Choroid plexus epithelial cell (primary cell): Measurements from ENCODE around the gene TAS1R3.

ENCODE experiments used
- DNase-seq: peaks from one replicate; pipeline ENCODE4 v3.0.0-alpha.2; 2010; ENCODE audit warnings: low read depth
- H3K4me3 ChIP-seq: 2 replicates; pipeline ENCODE4 v1.5.1; 2011; ENCODE audit warnings: low read depth, mild to moderate bottlenecking, control low read depth, low read length, moderate library complexity
- CTCF ChIP-seq: conservative IDR thresholded peaks from 2 replicates; pipeline ENCODE4 v1.5.1; 2011; ENCODE audit warnings: low read depth, mild to moderate bottlenecking, control low read depth, inconsistent platforms, low read length, moderate library complexity

The TAS1R3 gene

GRCh38 chr1:1344655-1345361, 13.7 kb downstream of the TAS1R3 start:
- peak; percentile 60 for TF ChIP-seq CTCF
- DNase-seq: peak; percentile 51

DNA sequence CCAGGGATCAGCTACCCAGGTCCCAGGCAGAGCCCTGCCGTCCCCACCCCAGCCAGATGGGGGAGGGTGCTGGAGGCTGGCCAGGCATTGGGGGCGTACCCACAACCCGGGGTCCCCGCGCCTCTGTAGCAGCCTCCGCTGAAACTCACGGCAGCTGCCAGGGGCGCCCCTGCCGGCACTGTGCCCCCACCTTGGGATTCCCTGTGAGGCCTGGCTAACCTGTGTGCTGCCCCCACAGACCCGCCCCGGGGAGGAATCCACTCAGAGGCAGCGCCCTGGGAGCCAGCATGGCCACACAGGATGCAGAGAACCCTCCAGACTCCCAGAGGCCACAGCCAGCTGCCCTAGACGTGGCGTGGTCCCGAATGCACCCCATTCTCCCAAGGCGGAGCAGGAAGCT, 14.3 kb downstream of the TAS1R3 start:
- H3K4me3 ChIP-seq: no peak overlapping the region
- no peak for DNase-seq

More at GRCh38 chr1:1344655-1345361, 13.7 kb downstream of the TAS1R3 start:
- no peak overlapping the region for H3K4me3 ChIP-seq

GRCh38 chr1:1345860-1346500, 14.9 kb downstream of the TAS1R3 start:
- no peak for DNase-seq
- no peak for TF ChIP-seq CTCF
- H3K4me3 ChIP-seq: no peak overlapping the region

More for the DNA sequence above, 14.3 kb downstream of the TAS1R3 start:
- no peak for TF ChIP-seq CTCF

- no peak for TF ChIP-seq CTCF
- no peak overlapping the region for H3K4me3 ChIP-seq
- DNase-seq: no peak
Observed at GRCh38 chr1:1346501-1346890, 15.4 kb downstream of the TAS1R3 start.

- TF ChIP-seq CTCF: no peak
- H3K4me3 ChIP-seq: peak overlapping the region; percentile 70
- no peak for DNase-seq
Observed at GRCh38 chr1:1347026-1347595, 16.0 kb downstream of the TAS1R3 start.

DNA sequence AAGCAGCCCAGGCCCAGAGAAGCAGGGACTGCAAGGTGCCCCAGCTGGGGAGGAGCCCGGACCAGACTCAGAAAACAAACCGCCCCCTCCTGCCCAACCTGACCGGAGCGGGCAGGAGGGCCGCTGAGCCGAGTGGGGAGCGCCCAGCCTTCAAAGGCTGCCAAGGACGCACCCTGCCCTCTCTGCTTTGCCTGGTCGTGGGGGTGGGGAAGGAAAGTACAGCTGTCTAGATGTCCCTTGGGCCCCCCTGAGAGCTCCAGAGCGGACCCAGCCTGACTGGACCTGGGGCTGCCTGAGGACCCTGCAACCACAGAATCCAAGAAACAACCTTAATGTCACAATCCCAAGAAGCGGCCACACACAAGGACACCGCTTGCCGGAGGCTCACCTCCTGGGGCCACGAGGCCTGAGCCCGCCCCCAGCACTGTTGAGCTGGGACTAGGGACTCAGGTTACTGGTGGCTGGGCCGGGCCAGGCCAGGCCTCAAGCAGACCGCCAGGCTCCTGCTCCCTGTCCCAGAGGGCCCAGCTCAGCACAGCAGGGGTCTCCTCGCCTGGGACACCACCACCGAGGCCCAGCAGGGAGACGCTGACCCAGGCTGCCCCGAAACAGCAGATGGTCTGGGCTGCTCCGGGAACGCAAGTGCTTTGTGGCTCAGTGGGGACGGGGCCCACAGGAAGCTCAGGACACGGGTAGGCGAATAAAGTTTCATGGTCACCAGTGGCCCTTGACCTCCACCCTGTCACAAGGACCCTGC, 16.8 kb downstream of the TAS1R3 start:
- no peak for TF ChIP-seq CTCF
- H3K4me3 ChIP-seq: peak overlapping the region; percentile 70
- DNase-seq: peak; percentile 54
